HEK293T (cell line): ENCODE results near the gene GINS2.

ENCODE experiments used
- CTCF ChIA-PET: fragments of 350-600 bp; formaldehyde crosslinking; extraction: SDS; loops from one replicate; lab custom pipeline; 2021; ENCODE audit warnings: antibody characterized with exemption, inconsistent platforms; lab: Yijun Ruan, JAX
- POLR2A ChIA-PET: fragments of 350-600 bp; formaldehyde crosslinking; extraction: SDS; loops from one replicate; lab custom pipeline; 2020; ENCODE audit warnings: antibody characterized with exemption, inconsistent platforms; lab: Yijun Ruan, JAX
- DNase-seq: peaks from one replicate; pipeline ENCODE4 v3.0.0; 2012; ENCODE audit warnings: mixed read lengths; ENCODE audit errors: extremely low spot score
- ARNT ChIP-seq: fragments of 450-650 bp; IDR thresholded peaks from 2 replicates; pipeline ENCODE4 v1.6.1; 2017; ENCODE audit warnings: mild to moderate bottlenecking
- BHLHE40 ChIP-seq: fragments of 450-650 bp; IDR thresholded peaks from 2 replicates; pipeline ENCODE4 v1.6.1; 2016; ENCODE audit warnings: mild to moderate bottlenecking, moderate library complexity, borderline replicate concordance
- CTBP1 ChIP-seq: fragments of 450-650 bp; IDR thresholded peaks from 2 replicates; pipeline ENCODE4 v1.6.1; 2016; ENCODE audit warnings: borderline replicate concordance
- ELF4 ChIP-seq: fragments of 450-650 bp; IDR thresholded peaks from 2 replicates; pipeline ENCODE4 v1.6.1; 2017; ENCODE audit warnings: antibody characterized with exemption
- FOXA1 ChIP-seq: fragments of 450-650 bp; IDR thresholded peaks from 2 replicates; pipeline ENCODE4 v1.6.1; 2016; ENCODE audit warnings: mild to moderate bottlenecking
- FOXK2 ChIP-seq: fragments of 450-650 bp; IDR thresholded peaks from 2 replicates; pipeline ENCODE4 v1.6.1; 2016; ENCODE audit warnings: mild to moderate bottlenecking
- FOXM1 ChIP-seq: fragments of 450-650 bp; IDR thresholded peaks from 2 replicates; pipeline ENCODE4 v1.6.1; 2017; ENCODE audit warnings: mild to moderate bottlenecking, borderline replicate concordance
- HDGF ChIP-seq: fragments of 450-650 bp; IDR thresholded peaks from 2 replicates; pipeline ENCODE4 v1.6.1; 2017; ENCODE audit warnings: antibody characterized with exemption, borderline replicate concordance
- L3MBTL2 ChIP-seq: fragments of 450-650 bp; conservative IDR thresholded peaks from 2 replicates; pipeline ENCODE4 v1.6.1; 2016; ENCODE audit warnings: mild to moderate bottlenecking
- LEF1 ChIP-seq: fragments of 450-650 bp; IDR thresholded peaks from 2 replicates; pipeline ENCODE4 v1.6.1; 2017; ENCODE audit warnings: mild to moderate bottlenecking, borderline replicate concordance
- NFRKB ChIP-seq: fragments of 450-650 bp; IDR thresholded peaks from 2 replicates; pipeline ENCODE4 v1.6.1; 2016; ENCODE audit warnings: mild to moderate bottlenecking, moderate library complexity
- SP1 ChIP-seq: fragments of 450-650 bp; IDR thresholded peaks from 2 replicates; pipeline ENCODE4 v1.6.1; 2017
- SUZ12 ChIP-seq: fragments of 450-650 bp; IDR thresholded peaks from 2 replicates; pipeline ENCODE4 v1.6.1; 2016; ENCODE audit warnings: mild to moderate bottlenecking
- TARDBP ChIP-seq: fragments of 450-650 bp; IDR thresholded peaks from 2 replicates; pipeline ENCODE4 v1.6.1; 2016
- ZNF384 ChIP-seq: fragments of 450-650 bp; IDR thresholded peaks from 2 replicates; pipeline ENCODE4 v1.6.1; 2016
- TF ChIP-seq, protein P1 (sequence below): fragments of 450-650 bp; IDR thresholded peaks from 2 replicates; pipeline ENCODE4 v1.6.1; 2016

The GINS2 gene

GRCh38 chr16:85667841-85668413 lies 20.8 kb downstream of the GINS2 start:
- ChIA-PET CTCF (interaction anchor here (1.0 kb wide), 1 partner anchor 8 kb away, joined by 4 read pairs; no protein-coding TSS in a partner anchor), POLR2A (no interaction called here)
- no peak for DNase-seq
- no peak for TF ChIP-seq ZNF384
- no peak for TF ChIP-seq SUZ12
- no peak for TF ChIP-seq LEF1
- TF ChIP-seq SP1: no peak
- TF ChIP-seq NFRKB: no peak
- TF ChIP-seq CTBP1: no peak
- TF ChIP-seq FOXA1: no peak
- no peak for TF ChIP-seq HDGF
- TF ChIP-seq L3MBTL2: no peak
- TF ChIP-seq ELF4: no peak
- no peak for TF ChIP-seq FOXM1
- TF ChIP-seq TARDBP: no peak
- TF ChIP-seq ARNT: no peak
- TF ChIP-seq BHLHE40: no peak
- TF ChIP-seq FOXK2: no peak
- TF ChIP-seq, protein P1, sequence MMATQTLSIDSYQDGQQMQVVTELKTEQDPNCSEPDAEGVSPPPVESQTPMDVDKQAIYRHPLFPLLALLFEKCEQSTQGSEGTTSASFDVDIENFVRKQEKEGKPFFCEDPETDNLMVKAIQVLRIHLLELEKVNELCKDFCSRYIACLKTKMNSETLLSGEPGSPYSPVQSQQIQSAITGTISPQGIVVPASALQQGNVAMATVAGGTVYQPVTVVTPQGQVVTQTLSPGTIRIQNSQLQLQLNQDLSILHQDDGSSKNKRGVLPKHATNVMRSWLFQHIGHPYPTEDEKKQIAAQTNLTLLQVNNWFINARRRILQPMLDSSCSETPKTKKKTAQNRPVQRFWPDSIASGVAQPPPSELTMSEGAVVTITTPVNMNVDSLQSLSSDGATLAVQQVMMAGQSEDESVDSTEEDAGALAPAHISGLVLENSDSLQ: no peak

GRCh38 chr16:85667261-85667660 lies 21.5 kb downstream of the GINS2 start:
- POLR2A ChIA-PET: no interaction called here
- DNase-seq: no peak
- CTCF ChIA-PET: interaction anchor here (1.0 kb wide), 1 partner anchor 8 kb away, joined by 4 read pairs; no protein-coding TSS in a partner anchor
- TF ChIP-seq ELF4: no peak
- TF ChIP-seq FOXM1: no peak
- no peak for TF ChIP-seq ZNF384
- no peak for TF ChIP-seq BHLHE40
- TF ChIP-seq HDGF: no peak
- no peak for TF ChIP-seq TARDBP
- TF ChIP-seq SUZ12: no peak
- TF ChIP-seq FOXK2: no peak
- TF ChIP-seq, protein P1: no peak
- TF ChIP-seq SP1: no peak
- no peak for TF ChIP-seq CTBP1
- no peak for TF ChIP-seq L3MBTL2
- no peak for TF ChIP-seq FOXA1
- no peak for TF ChIP-seq NFRKB
- TF ChIP-seq ARNT: no peak
- TF ChIP-seq LEF1: no peak

DNA sequence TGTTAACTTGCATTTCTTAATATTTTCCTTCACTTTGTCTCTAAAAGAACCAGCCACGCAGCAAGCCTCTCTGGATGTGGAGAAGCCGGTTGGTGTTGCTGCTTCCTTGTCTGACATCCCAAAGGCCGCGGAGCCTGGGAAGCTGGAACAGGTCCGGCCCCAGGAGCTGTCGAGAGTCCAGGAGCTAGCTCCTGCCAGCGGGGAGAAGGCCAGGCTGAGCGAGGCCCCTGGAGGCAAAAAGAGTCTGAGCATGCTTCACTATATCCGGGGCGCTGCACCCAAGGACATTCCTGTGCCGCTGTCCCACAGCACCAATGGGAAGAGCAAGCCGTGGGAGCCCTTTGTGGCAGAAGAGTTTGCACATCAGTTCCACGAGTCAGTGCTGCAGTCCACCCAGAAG lies 22.8 kb downstream of the GINS2 start:
- DNase-seq: no peak
- CTCF ChIA-PET: no interaction called here
- POLR2A ChIA-PET: no interaction called here
- TF ChIP-seq L3MBTL2 (no peak), ARNT (no peak), FOXM1 (no peak), HDGF (no peak), LEF1 (no peak), TARDBP (no peak), CTBP1 (no peak), NFRKB (no peak)

DNA sequence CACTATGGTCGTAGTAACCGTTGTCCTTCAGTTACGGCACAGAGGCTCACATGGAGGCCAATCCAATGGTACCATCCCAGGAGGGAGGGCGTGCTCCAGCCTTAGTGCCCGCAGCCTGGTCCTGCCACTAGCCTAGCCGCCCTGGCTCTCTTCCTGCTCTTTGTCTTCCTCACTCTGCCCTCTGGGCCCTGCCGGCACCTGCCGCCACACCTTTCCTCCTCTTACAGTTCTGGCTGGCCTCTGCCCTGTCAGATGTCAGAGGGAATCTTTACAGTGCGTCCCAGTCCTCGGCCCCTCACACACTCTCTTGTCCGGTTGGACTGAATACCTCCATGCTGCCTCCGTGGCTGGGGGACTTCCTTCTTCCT lies 23.4 kb downstream of the GINS2 start:
- ChIA-PET POLR2A (no interaction called here), CTCF (no interaction called here)
- TF ChIP-seq LEF1 (no peak), BHLHE40 (no peak), TARDBP (no peak), ZNF384 (no peak), HDGF (no peak), CTBP1 (no peak), SP1 (no peak), NFRKB (no peak), FOXK2 (no peak), FOXM1 (no peak), ARNT (no peak), L3MBTL2 (no peak), FOXA1 (no peak), SUZ12 (no peak), ELF4 (no peak)
- TF ChIP-seq, protein P1: no peak
- no peak for DNase-seq

GRCh38 chr16:85664580-85665372 lies 24.0 kb downstream of the GINS2 start:
- CTCF ChIA-PET: no interaction called here
- POLR2A ChIA-PET: no interaction called here
- no peak for DNase-seq
- TF ChIP-seq SP1 (no peak), FOXM1 (no peak), FOXK2 (no peak), TARDBP (no peak), ARNT (no peak), LEF1 (no peak), CTBP1 (no peak), BHLHE40 (no peak), ELF4 (no peak), ZNF384 (no peak), FOXA1 (no peak), SUZ12 (no peak), L3MBTL2 (no peak), HDGF (no peak), NFRKB (no peak)
- TF ChIP-seq, protein P1: no peak
